Measurements from ENCODE around the gene APLF.
"Not testable (repeated sequence)": the region's sequence is repeated elsewhere in the genome, so short reads cannot be mapped to it uniquely, and the experiment has no call there.

The APLF gene

GRCh38 chr2:68527343-68528081, 60.1 kb downstream of the APLF start:
- DNase-seq: not testable (repeated sequence)

GRCh38 chr2:68529156-68529555, 61.8 kb downstream of the APLF start:
- DNase-seq: not testable (repeated sequence)

GRCh38 chr2:68529651-68530050, 62.3 kb downstream of the APLF start:
- not testable (repeated sequence) for DNase-seq

GRCh38 chr2:68536000-68536399, 68.6 kb downstream of the APLF start:
- DNase-seq: no peak

- no peak for DNase-seq
These were observed 69.6 kb downstream of the APLF start for GRCh38 chr2:68537011-68537410.

GRCh38 chr2:68537809-68538208, 70.4 kb downstream of the APLF start:
- no peak for DNase-seq

- DNase-seq: no peak
These were observed 77.4 kb downstream of the APLF start for GRCh38 chr2:68544811-68545210.

- DNase-seq: no peak
These were observed 81.0 kb downstream of the APLF start for GRCh38 chr2:68548396-68548795.

- no peak for DNase-seq
These were observed 85.7 kb downstream of the APLF start for GRCh38 chr2:68553098-68553497.

- not testable (repeated sequence) for DNase-seq
These were observed 88.2 kb downstream of the APLF start for GRCh38 chr2:68555425-68556206.

- DNase-seq: no peak
These were observed 89.0 kb downstream of the APLF start for GRCh38 chr2:68556381-68556780.

GRCh38 chr2:68558576-68558975, 91.2 kb downstream of the APLF start:
- no peak for DNase-seq

GRCh38 chr2:68559692-68560091, 92.3 kb downstream of the APLF start:
- no peak for DNase-seq

- DNase-seq: no peak
These were observed 93.2 kb downstream of the APLF start for GRCh38 chr2:68560545-68560944.

GRCh38 chr2:68561372-68561771, 94.0 kb downstream of the APLF start:
- no peak for DNase-seq

GRCh38 chr2:68562934-68563333, 95.5 kb downstream of the APLF start:
- no peak for DNase-seq

GRCh38 chr2:68564426-68564825, 97.0 kb downstream of the APLF start:
- no peak for DNase-seq

- DNase-seq: no peak
These were observed 97.9 kb downstream of the APLF start for GRCh38 chr2:68565273-68565672.

- no peak for DNase-seq
These were observed 98.5 kb downstream of the APLF start for GRCh38 chr2:68565858-68566257.

- DNase-seq: no peak
These were observed 99.0 kb downstream of the APLF start for GRCh38 chr2:68566362-68566761.

GRCh38 chr2:68568116-68568515, 100.7 kb downstream of the APLF start:
- DNase-seq: no peak

GRCh38 chr2:68569604-68570003, 102.2 kb downstream of the APLF start:
- DNase-seq: no peak

- DNase-seq: not testable (repeated sequence)
These were observed 103.0 kb downstream of the APLF start for GRCh38 chr2:68570434-68570833.
